Measurements from ENCODE around the gene SMYD3.

DNA sequence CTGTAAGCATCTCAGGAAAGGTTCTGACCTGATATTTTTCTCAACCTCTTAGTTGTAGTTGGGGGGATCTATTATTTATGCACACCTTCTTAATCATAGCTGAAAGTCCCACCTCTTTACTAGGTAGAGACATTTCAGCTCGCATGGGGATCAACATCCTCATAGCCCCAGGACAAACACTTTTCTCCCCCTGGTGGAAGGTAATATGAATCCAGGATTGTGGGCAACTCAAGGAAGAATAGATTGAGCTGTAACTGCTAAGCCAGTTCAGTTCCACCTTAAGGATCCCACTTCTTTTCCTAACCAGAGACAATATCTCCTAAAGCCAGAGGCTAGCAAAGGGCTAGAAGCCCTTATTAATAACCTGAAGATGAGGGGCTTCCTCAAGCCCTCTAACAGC is 25.4 kb upstream of the SMYD3 start:
- TF ChIP-seq, protein P1, sequence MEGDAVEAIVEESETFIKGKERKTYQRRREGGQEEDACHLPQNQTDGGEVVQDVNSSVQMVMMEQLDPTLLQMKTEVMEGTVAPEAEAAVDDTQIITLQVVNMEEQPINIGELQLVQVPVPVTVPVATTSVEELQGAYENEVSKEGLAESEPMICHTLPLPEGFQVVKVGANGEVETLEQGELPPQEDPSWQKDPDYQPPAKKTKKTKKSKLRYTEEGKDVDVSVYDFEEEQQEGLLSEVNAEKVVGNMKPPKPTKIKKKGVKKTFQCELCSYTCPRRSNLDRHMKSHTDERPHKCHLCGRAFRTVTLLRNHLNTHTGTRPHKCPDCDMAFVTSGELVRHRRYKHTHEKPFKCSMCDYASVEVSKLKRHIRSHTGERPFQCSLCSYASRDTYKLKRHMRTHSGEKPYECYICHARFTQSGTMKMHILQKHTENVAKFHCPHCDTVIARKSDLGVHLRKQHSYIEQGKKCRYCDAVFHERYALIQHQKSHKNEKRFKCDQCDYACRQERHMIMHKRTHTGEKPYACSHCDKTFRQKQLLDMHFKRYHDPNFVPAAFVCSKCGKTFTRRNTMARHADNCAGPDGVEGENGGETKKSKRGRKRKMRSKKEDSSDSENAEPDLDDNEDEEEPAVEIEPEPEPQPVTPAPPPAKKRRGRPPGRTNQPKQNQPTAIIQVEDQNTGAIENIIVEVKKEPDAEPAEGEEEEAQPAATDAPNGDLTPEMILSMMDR (conservative IDR thresholded peaks at IDR 0.05), result no peak; the same call in 1 of the 2 replicates
- no peak for TF ChIP-seq ZFX (IDR thresholded peaks at IDR 0.05)

Data from C4-2B (cell line).